ENCODE data around the gene PLEKHA5.

Gene PLEKHA5

DNA sequence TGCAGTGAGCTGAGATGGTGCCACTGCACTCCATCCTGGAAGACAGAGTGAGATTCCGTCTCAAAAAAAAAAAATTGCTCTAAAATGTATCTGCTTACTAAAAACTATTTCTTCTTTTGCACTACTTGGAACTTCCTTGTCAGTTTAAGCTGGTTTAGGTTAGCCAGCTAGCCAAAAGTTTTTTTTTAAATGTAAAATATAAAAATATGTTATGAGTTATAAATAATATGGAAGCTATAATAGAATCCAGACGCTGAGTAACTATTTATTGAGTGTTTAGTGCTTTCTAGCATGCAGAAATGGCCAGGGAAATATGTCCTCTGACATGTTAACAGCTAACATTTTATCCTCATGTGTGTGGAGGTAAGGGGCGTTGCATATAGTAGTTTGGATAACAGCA is 85.6 kb downstream of the PLEKHA5 start:
- ChIA-PET POLR2A (ENCODE audit: low non-redundant PET) (no interaction called here), CTCF (interaction anchor here (0.6 to 1.1 kb wide), 3 partner anchors 27 to 1584 kb away, joined by 3 to 6 read pairs (median 4); no protein-coding TSS in a partner anchor)
- no peak for DNase-seq (ENCODE audit: low spot score)
- TF ChIP-seq, protein P1, sequence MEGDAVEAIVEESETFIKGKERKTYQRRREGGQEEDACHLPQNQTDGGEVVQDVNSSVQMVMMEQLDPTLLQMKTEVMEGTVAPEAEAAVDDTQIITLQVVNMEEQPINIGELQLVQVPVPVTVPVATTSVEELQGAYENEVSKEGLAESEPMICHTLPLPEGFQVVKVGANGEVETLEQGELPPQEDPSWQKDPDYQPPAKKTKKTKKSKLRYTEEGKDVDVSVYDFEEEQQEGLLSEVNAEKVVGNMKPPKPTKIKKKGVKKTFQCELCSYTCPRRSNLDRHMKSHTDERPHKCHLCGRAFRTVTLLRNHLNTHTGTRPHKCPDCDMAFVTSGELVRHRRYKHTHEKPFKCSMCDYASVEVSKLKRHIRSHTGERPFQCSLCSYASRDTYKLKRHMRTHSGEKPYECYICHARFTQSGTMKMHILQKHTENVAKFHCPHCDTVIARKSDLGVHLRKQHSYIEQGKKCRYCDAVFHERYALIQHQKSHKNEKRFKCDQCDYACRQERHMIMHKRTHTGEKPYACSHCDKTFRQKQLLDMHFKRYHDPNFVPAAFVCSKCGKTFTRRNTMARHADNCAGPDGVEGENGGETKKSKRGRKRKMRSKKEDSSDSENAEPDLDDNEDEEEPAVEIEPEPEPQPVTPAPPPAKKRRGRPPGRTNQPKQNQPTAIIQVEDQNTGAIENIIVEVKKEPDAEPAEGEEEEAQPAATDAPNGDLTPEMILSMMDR (conservative IDR thresholded peaks at IDR 0.05; ENCODE audit: low read depth) = no peak
- no peak overlapping the region for H3K27ac ChIP-seq

DNA sequence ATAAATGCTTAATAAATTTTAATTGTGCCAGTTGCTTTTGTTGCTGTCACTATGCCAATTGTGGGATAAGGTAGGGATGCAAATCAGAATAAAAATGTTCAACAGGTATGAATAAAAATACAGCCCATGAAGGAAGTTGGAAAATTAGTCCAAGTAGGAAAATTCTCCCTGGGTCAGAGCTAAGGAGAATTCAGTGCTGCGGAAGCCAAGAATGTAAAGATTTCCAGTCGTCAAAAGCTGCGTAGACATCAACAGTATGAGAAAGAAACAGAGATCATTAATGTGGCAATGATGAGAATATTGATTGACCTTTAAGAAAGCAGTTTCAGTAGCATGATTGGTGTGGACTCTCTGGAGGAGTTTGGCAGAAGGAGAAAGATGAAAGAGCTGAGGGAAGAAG is 87.9 kb downstream of the PLEKHA5 start:
- ChIA-PET POLR2A (ENCODE audit: low non-redundant PET) (no interaction called here), CTCF (no interaction called here)
- DNase-seq (ENCODE audit: low spot score) = no peak
- TF ChIP-seq, protein P1 (conservative IDR thresholded peaks at IDR 0.05; ENCODE audit: low read depth) = no peak
- no peak overlapping the region for H3K27ac ChIP-seq

DNA sequence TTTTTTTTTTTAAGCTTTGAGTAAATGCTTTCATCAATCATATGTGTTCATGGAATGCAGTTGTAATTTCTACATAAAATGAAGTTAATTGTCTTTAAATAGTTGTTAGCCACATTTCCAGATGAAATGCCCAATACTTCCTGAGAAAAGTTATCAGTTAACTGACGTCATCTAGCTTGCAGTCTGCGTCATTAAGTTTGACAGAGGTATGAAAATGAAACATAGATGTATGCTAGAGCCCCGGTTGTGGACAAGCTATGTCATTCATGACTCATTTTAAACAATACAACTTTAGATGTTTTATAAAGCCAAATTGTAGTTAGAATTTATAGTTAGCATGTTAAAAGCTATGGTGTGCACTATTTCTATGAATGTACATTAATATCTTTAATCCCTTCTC is 90.7 kb downstream of the PLEKHA5 start:
- TF ChIP-seq, protein P1 (conservative IDR thresholded peaks at IDR 0.05; ENCODE audit: low read depth) = no peak
- peak; percentile 15 for DNase-seq (ENCODE audit: low spot score)
- ChIA-PET CTCF (interaction anchor here (1.0 kb wide), 1 partner anchor 34 kb away, joined by 3 read pairs; no protein-coding TSS in a partner anchor), POLR2A (ENCODE audit: low non-redundant PET) (no interaction called here)
- no peak overlapping the region for H3K27ac ChIP-seq

DNA sequence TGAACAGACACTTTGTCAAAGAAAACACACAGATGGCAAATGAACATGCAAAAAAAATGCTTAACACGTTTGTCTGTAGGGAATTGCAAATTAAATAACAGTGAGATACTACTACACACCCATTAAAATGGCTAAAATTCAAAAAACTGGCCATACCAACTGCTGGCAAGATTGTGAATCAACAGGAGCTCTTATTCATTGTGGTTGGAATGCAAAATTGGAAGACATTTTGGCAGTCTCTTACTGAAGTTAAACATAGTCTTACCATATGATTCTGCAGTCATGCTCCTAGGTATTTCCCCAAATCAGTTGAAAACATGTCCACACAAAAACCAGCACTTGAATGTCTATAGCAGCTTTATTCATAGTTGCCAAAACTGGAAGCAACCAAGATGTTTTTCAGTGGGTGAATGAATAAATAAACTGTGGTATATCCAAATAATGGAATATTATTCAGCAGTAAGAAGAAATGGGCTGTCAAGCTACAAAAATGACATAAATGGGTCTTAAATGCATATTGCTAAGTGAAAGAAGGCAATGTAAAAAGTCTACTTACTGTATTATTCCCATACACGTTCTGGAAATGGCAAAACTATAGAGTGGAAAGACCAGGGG is 91.4 kb downstream of the PLEKHA5 start:
- TF ChIP-seq, protein P1 (conservative IDR thresholded peaks at IDR 0.05; ENCODE audit: low read depth) = no peak
- no peak overlapping the region for H3K27ac ChIP-seq
- POLR2A ChIA-PET (ENCODE audit: low non-redundant PET) = no interaction called here
- no peak for DNase-seq (ENCODE audit: low spot score)
- CTCF ChIA-PET = interaction anchor here (1.0 kb wide), 1 partner anchor 35 kb away, joined by 3 read pairs; no protein-coding TSS in a partner anchor

DNA sequence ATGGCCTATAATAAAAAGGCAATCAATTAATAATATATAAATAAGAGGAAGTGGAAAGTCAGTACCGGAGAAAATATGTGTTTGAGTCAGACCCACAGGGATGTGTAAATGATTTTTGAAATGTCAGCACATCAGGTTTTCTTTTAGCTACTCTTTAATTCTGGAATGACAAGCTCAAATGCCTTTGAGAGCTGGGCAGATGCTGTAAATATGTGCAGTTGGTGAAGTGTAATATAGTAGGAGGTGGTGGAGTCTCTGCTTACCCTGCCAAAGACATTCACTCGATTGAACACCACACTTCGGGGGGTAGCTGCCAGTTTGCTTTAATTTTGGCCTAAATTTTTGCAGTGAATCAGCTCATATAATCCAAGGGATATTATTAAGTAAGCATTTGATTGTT is 93.0 kb downstream of the PLEKHA5 start:
- CTCF ChIA-PET = interaction anchor here (0.6 kb wide), 2 partner anchors 575 to 1321 kb away, joined by 5 read pairs; no protein-coding TSS in a partner anchor
- H3K27ac ChIP-seq = no peak overlapping the region
- TF ChIP-seq, protein P1 (conservative IDR thresholded peaks at IDR 0.05; ENCODE audit: low read depth) = no peak
- POLR2A ChIA-PET (ENCODE audit: low non-redundant PET) = no interaction called here
- no peak for DNase-seq (ENCODE audit: low spot score)

DNA sequence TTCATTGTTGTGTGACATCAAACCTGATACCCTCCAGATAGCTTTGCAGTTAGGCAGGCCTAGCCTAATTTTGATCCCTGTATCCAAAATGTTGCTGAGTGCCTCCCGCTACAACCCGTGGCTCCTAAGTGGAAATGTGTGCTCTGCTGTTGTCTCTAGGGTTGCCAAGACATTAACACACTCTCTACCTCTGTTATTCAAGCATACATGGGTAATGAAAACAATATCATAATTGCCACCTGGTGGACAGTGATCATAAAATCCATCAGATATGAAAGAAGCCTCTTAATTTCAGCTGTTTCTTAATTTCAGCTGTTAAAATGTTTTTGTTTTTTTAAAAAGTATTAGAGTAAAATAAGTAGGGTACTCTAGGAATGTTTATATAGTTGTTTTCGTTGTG is 93.5 kb downstream of the PLEKHA5 start:
- ChIA-PET CTCF (interaction anchor here (0.6 kb wide), 3 partner anchors 33 to 1321 kb away, joined by 3 to 5 read pairs (median 5); no protein-coding TSS in a partner anchor), POLR2A (ENCODE audit: low non-redundant PET) (no interaction called here)
- no peak overlapping the region for H3K27ac ChIP-seq
- DNase-seq (ENCODE audit: low spot score) = peak; percentile 30
- TF ChIP-seq, protein P1 (conservative IDR thresholded peaks at IDR 0.05; ENCODE audit: low read depth) = no peak

Measured in RWPE1 (cell line).